Measurements from ENCODE around the gene TNS1. TPM values are rescaled to one million over a fixed set of nuclear protein-coding genes. Genes with fewer than 3 reads are reported as not detected.

The TNS1 gene
- total RNA-seq, 1 donor from 2014 or later, result 0.24 TPM

DNA sequence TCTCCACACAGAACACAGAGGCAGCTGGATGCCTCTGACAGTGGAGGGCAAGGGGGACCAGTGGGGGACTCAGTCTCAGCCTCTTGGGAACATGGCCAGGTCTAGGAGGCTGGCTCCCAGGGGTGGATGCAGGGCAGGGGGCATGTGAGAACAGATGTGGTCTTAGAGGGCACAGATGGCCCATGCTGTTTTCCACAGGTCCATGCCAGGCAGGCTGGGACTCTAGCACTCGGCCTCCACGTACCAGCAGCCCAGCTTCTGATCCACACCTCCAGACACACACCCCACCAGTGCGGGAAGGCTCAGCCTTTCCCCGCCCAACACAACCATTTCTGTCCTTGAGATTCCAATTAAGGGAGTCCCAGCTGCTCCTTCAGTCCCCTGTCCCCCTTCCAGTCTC is 42.4 kb downstream of the TNS1 start:
- Histone ChIP-seq H3F3A (ENCODE audit: low read depth) (peaks cover 6% of the 10 kb centered on the region), H3K27me3 (no peaks in the 10 kb centered on the region), H3K79me2 (ENCODE audit: low read depth) (no peaks in the 10 kb centered on the region), H3K36me3 (no peaks in the 10 kb centered on the region), H4K20me1 (ENCODE audit: low read depth) (no peaks in the 10 kb centered on the region), H3K9me3 (ENCODE audit: low read depth) (no peaks in the 10 kb centered on the region), H3K27ac (no peak overlapping the region), H3K4me1 (peaks cover 11% of the 10 kb centered on the region), H3K4me2 (no peak overlapping the region), H3K9ac (no peak overlapping the region), H2AFZ (replicated peaks) (no peak overlapping the region), H3K4me3 (no peak overlapping the region)
- H3K4me1 Mint-ChIP-seq, result peaks cover 26% of the 10 kb centered on the region
- TF ChIP-seq EZH2phosphoT487 (IDR thresholded peaks at IDR 0.05) (no peak), EZH2 (IDR thresholded peaks at IDR 0.05) (no peak)
- TF ChIP-seq, protein P1, sequence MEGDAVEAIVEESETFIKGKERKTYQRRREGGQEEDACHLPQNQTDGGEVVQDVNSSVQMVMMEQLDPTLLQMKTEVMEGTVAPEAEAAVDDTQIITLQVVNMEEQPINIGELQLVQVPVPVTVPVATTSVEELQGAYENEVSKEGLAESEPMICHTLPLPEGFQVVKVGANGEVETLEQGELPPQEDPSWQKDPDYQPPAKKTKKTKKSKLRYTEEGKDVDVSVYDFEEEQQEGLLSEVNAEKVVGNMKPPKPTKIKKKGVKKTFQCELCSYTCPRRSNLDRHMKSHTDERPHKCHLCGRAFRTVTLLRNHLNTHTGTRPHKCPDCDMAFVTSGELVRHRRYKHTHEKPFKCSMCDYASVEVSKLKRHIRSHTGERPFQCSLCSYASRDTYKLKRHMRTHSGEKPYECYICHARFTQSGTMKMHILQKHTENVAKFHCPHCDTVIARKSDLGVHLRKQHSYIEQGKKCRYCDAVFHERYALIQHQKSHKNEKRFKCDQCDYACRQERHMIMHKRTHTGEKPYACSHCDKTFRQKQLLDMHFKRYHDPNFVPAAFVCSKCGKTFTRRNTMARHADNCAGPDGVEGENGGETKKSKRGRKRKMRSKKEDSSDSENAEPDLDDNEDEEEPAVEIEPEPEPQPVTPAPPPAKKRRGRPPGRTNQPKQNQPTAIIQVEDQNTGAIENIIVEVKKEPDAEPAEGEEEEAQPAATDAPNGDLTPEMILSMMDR (IDR thresholded peaks at IDR 0.05), result no peak
- H3K9me3 Mint-ChIP-seq, result no peaks in the 10 kb centered on the region
- no peak for DNase-seq (ENCODE audit: low spot score)
- H3K36me3 Mint-ChIP-seq, result no peaks in the 10 kb centered on the region
- peaks cover 15% of the 10 kb centered on the region for H3K27me3 Mint-ChIP-seq (ENCODE audit: insufficient read depth, low read depth)
- no peak overlapping the region for H3K27ac Mint-ChIP-seq
- no peak overlapping the region for H3K4me3 Mint-ChIP-seq

GRCh38 chr2:217959723-217960122 is 43.1 kb downstream of the TNS1 start:
- Histone ChIP-seq H3K4me1 (peaks cover 11% of the 10 kb centered on the region), H4K20me1 (ENCODE audit: low read depth) (no peaks in the 10 kb centered on the region), H3K4me2 (no peak overlapping the region), H3K9me3 (ENCODE audit: low read depth) (no peaks in the 10 kb centered on the region), H3K27ac (no peak overlapping the region), H3K27me3 (no peaks in the 10 kb centered on the region), H2AFZ (replicated peaks) (no peak overlapping the region), H3K36me3 (no peaks in the 10 kb centered on the region), H3K9ac (no peak overlapping the region), H3F3A (ENCODE audit: low read depth) (peaks cover 6% of the 10 kb centered on the region), H3K4me3 (no peak overlapping the region), H3K79me2 (ENCODE audit: low read depth) (no peaks in the 10 kb centered on the region)
- no peaks in the 10 kb centered on the region for H3K9me3 Mint-ChIP-seq
- peaks cover 21% of the 10 kb centered on the region for H3K4me1 Mint-ChIP-seq
- TF ChIP-seq EZH2phosphoT487 (IDR thresholded peaks at IDR 0.05) (no peak), EZH2 (IDR thresholded peaks at IDR 0.05) (no peak)
- TF ChIP-seq, protein P1 (IDR thresholded peaks at IDR 0.05), result no peak
- no peaks in the 10 kb centered on the region for H3K36me3 Mint-ChIP-seq
- peaks cover 15% of the 10 kb centered on the region for H3K27me3 Mint-ChIP-seq (ENCODE audit: insufficient read depth, low read depth)
- H3K27ac Mint-ChIP-seq, result no peak overlapping the region
- peak; percentile 21 for DNase-seq (ENCODE audit: low spot score)
- no peak overlapping the region for H3K4me3 Mint-ChIP-seq

DNA sequence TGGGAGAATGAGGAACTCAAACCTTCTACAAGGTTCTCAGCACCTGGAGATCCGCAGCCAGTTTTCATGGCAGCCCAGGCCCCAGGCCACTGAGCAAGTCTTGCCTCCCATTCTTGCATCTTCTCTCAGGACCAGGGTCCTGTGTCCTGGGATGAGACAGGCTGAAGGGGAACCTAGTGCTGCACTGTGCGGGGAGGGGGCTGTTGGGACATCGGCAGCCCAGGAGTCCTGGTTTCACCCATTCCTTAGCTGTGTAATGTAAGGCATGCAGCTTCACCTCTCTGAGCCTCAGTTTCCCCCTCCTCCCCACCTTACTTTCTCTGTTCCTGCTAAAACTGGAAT is 43.9 kb downstream of the TNS1 start:
- peaks cover 6% of the 10 kb centered on the region for H3F3A ChIP-seq (ENCODE audit: low read depth)
- DNase-seq (ENCODE audit: low spot score), result no peak
- no peaks in the 10 kb centered on the region for H3K36me3 Mint-ChIP-seq
- no peaks in the 10 kb centered on the region for H3K9me3 Mint-ChIP-seq
- no peaks in the 10 kb centered on the region for H3K9me3 ChIP-seq (ENCODE audit: low read depth)
- peaks cover 11% of the 10 kb centered on the region for H3K4me1 ChIP-seq
- no peak overlapping the region for H2AFZ ChIP-seq (replicated peaks)
- H3K27me3 ChIP-seq, result no peaks in the 10 kb centered on the region
- no peak overlapping the region for H3K4me2 ChIP-seq
- H3K4me3 Mint-ChIP-seq, result no peak overlapping the region
- no peaks in the 10 kb centered on the region for H4K20me1 ChIP-seq (ENCODE audit: low read depth)
- peaks cover 12% of the 10 kb centered on the region for H3K4me1 Mint-ChIP-seq
- H3K27ac Mint-ChIP-seq, result no peak overlapping the region
- H3K36me3 ChIP-seq, result no peaks in the 10 kb centered on the region
- no peak overlapping the region for H3K9ac ChIP-seq
- H3K27ac ChIP-seq, result no peak overlapping the region
- H3K27me3 Mint-ChIP-seq (ENCODE audit: insufficient read depth, low read depth), result peaks cover 14% of the 10 kb centered on the region
- TF ChIP-seq EZH2phosphoT487 (IDR thresholded peaks at IDR 0.05) (no peak), EZH2 (IDR thresholded peaks at IDR 0.05) (no peak)
- TF ChIP-seq, protein P1 (IDR thresholded peaks at IDR 0.05), result no peak
- no peak overlapping the region for H3K4me3 ChIP-seq
- H3K79me2 ChIP-seq (ENCODE audit: low read depth), result no peaks in the 10 kb centered on the region
